ENCODE data around the gene TNFRSF13B.
"Not testable (repeated sequence)": the region's sequence is repeated elsewhere in the genome, so short reads cannot be mapped to it uniquely, and the experiment has no call there.

Gene TNFRSF13B

GRCh38 chr17:16906680-16907079 lies 65.2 kb downstream of the TNFRSF13B start:
- DNase-seq = no peak

- DNase-seq = no peak
Measured at GRCh38 chr17:16905593-16906191, 66.2 kb downstream of the TNFRSF13B start.

GRCh38 chr17:16903070-16903469 lies 68.8 kb downstream of the TNFRSF13B start:
- not testable (repeated sequence) for DNase-seq

GRCh38 chr17:16900288-16900882 lies 71.5 kb downstream of the TNFRSF13B start:
- no peak for DNase-seq

GRCh38 chr17:16897211-16897896 lies 74.6 kb downstream of the TNFRSF13B start:
- DNase-seq = not testable (repeated sequence)

- not testable (repeated sequence) for DNase-seq
Measured at GRCh38 chr17:16896235-16896634, 75.7 kb downstream of the TNFRSF13B start.

- not testable (repeated sequence) for DNase-seq
Measured at GRCh38 chr17:16893527-16893926, 78.4 kb downstream of the TNFRSF13B start.

GRCh38 chr17:16892876-16893454 lies 79.0 kb downstream of the TNFRSF13B start:
- not testable (repeated sequence) for DNase-seq

- no peak for DNase-seq
Measured at GRCh38 chr17:16889088-16889465, 82.8 kb downstream of the TNFRSF13B start.
